DND-41 (cell line): ENCODE measurements around the gene NUAK1.

Experiments used
- CTCF ChIP-seq: IDR thresholded peaks from 2 replicates; pipeline ENCODE4 v1.5.1; 2012; ENCODE audit warnings: borderline replicate concordance, low read length, moderate library complexity, mild to moderate bottlenecking; ENCODE audit not compliant: poor library complexity, severe bottlenecking; ENCODE audit errors: extremely low read depth
- EZH2 ChIP-seq: IDR thresholded peaks from 3 replicates; pipeline ENCODE4 v1.6.1; 2012; ENCODE audit warnings: borderline replicate concordance, low read depth, mild to moderate bottlenecking, moderate library complexity, low read length, inconsistent platforms; ENCODE audit not compliant: severe bottlenecking

DNA sequence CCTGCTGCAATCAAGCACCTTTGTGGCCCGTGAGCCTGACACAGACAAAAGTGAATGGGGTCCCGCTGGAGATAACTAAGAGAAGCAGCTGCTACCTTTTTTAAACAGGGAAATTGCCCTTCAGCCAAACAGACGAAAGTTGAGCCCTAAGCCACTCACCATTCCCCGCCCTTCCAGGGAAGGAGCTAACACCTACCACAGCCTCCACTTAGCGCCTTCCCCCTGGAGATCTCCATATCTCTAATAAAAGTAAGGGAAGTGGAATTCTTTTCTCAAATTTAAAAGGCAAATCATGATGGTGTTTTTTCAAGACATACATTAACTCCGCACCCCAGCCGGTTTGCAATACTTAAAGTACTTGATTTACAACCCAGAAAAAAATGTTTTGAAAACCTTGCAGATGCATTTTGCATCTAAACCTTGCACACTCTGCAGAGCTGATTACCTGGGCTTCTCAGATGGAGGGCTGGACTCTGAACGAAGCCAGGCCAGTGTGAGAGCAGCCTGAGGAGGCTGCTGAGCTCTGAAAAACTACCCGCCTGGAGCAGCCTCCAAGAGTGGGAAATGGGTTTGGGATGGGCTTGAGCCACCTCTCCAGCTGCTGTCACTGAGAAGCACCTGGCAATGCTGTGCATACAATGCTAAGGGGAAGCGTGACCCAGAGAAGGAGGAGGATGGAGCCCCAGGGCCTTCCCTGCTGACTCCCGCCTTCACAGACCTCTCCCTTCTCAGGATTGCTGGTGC, 10.0 kb downstream of the NUAK1 start:
- TF ChIP-seq CTCF (no peak), EZH2 (no peak)
